ENCODE data around the gene KCNF1. TPM values are rescaled to one million over a fixed set of nuclear protein-coding genes. Genes with fewer than 3 reads are reported as not detected.
"Not testable (repeated sequence)": the region's sequence is repeated elsewhere in the genome, so short reads cannot be mapped to it uniquely, and the experiment has no call there.

KCNF1 gene
- total RNA-seq, 1 donor from 2014 or later, result 3.1 TPM

DNA sequence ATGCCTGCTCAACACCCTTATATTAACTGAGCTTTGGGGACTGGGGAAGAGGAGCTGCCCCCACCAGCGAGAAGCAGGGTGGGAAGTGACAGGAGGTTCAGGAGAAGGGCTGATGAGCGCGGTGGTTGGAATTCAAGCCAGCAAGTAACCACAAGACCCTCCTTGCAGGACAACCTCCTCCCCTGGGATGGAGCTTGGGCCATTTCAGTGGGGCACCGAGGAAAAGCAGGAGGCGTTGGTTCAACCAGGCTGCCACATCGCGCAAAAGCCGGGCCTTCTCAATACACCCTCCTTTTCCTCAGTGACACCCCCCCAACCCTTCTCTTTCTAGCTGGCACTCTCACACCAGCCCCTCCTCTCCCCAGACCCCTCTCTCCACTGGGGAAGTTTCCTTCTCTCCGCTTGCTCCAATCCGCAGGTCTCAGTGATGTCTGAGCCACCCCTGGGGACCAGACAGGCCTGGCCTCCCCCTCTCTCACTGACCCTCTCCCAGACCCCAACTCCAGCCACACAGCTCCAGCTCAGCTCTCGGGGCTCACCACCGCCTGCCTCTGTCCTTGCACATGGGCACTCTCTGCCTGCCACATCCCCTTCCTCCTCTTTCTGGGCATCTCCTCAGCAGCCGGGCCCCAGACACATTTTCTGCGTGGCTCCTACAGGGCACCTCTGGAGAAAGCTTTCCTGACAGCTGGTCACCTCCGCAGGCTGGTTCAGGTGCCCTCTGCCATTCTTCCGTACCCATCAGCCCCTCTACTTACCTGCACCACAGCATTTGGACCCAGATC lies 44.5 kb downstream of the KCNF1 start:
- TF ChIP-seq, protein P1, sequence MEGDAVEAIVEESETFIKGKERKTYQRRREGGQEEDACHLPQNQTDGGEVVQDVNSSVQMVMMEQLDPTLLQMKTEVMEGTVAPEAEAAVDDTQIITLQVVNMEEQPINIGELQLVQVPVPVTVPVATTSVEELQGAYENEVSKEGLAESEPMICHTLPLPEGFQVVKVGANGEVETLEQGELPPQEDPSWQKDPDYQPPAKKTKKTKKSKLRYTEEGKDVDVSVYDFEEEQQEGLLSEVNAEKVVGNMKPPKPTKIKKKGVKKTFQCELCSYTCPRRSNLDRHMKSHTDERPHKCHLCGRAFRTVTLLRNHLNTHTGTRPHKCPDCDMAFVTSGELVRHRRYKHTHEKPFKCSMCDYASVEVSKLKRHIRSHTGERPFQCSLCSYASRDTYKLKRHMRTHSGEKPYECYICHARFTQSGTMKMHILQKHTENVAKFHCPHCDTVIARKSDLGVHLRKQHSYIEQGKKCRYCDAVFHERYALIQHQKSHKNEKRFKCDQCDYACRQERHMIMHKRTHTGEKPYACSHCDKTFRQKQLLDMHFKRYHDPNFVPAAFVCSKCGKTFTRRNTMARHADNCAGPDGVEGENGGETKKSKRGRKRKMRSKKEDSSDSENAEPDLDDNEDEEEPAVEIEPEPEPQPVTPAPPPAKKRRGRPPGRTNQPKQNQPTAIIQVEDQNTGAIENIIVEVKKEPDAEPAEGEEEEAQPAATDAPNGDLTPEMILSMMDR (IDR thresholded peaks at IDR 0.05; ENCODE audit: insufficient read depth, low read length, poor library complexity, severe bottlenecking), result no peak
- Histone ChIP-seq H3K27me3 (ENCODE audit: control insufficient read depth, insufficient read depth, low read length) (peaks cover 2% of the 10 kb centered on the region), H3K4me3 (ENCODE audit: low read depth, low read length) (no peak overlapping the region), H3K36me3 (ENCODE audit: control insufficient read depth, insufficient read depth, low read length) (no peaks in the 10 kb centered on the region)
- DNase-seq (ENCODE audit: low read depth), result no peak

DNA sequence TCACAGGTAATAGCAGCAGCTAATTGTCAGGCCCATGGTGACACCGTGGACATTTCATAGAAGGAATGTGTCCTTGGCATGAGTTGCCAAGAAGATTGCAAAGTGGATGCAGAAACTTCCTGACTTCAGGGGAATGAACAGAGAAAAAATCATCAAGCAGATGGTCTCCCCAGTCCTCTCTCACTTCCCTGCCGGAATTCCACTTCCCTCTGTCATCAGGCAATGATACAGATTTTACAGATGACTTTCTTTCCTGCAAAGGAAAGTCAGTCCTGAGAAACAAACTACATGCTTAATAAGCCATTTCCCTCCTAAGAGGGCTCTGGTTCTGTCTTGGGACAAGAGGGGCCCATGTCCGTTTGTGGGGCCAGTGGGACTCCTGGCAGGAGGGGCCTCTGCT lies 45.7 kb downstream of the KCNF1 start:
- TF ChIP-seq, protein P1 (IDR thresholded peaks at IDR 0.05; ENCODE audit: insufficient read depth, low read length, poor library complexity, severe bottlenecking), result no peak
- H3K27me3 ChIP-seq (ENCODE audit: control insufficient read depth, insufficient read depth, low read length), result peaks cover 5% of the 10 kb centered on the region
- no peak for DNase-seq (ENCODE audit: low read depth)

DNA sequence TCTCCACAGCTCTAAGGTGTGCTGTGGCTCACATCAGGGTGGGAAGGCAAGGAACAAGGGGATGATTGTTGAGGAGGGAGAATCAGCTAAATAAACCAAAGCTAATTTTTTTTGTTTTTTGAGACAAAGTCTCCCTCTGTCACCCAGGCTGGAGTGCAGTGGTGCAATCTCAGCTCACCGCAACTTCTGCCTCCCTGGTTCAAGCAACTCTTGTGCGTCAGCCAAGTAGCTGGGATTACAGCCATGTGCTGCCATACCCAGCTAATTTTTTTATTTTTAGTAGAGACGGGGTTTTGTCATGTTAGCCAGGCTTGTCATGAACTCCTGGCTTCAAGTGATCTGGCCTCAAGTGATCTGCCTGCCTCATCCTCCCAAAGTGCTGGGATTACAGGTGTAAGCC lies 46.7 kb downstream of the KCNF1 start:
- H3K4me3 ChIP-seq (ENCODE audit: low read depth, low read length); DNase-seq (ENCODE audit: low read depth); H3K27me3 ChIP-seq (ENCODE audit: control insufficient read depth, insufficient read depth, low read length); H3K36me3 ChIP-seq (ENCODE audit: control insufficient read depth, insufficient read depth, low read length): not testable (repeated sequence)

More for the DNA sequence above, 45.7 kb downstream of the KCNF1 start:
- Histone ChIP-seq H3K4me3 (ENCODE audit: low read depth, low read length) (no peak overlapping the region), H3K36me3 (ENCODE audit: control insufficient read depth, insufficient read depth, low read length) (no peaks in the 10 kb centered on the region)

DNA sequence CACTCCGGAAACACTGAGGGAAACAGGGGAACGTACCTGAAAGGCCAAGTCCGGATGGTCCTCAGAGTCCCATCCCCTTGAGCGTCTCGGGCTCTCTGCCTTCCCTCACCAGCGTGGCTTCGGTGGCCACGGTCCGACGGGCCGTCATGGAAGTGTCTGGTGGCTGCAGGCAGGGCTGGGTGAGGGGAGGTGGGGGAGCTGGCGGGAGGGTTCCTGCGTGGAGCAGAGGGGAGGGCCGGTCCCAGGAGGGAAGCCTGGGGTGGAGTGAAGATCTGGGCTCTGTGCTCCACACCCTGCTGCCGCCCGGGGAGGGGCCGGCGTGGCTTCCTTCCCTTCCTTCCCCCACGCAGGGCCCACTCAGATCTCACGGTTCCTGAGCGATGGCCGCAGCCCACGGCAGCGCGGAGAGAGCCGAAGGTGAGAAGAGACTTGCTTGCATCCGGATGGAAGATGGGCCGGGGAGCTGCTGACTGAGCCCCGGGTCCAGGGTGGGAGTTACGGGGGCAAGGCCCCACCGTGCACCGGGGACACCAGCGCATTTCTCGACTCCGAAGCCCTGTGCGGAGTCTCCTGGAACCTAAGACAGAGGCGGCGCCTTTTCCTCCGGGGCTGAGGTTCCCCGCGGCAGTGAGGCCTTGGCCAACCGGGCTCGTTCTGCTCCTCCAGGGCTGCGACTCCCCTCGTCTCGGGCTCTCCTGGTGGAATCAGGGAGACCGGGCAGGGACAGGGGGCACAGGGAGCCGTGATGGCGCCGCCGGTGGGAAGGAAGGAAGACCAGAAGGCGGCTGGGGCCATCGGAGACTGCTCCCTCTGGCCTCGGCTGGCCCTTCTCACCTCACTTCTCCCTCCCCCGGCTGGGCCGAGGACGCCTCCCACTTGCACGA lies 49.1 kb downstream of the KCNF1 start:
- H3K4me3 ChIP-seq (ENCODE audit: low read depth, low read length), result no peak overlapping the region
- TF ChIP-seq, protein P1 (IDR thresholded peaks at IDR 0.05; ENCODE audit: insufficient read depth, low read length, poor library complexity, severe bottlenecking), result no peak
- no peaks in the 10 kb centered on the region for H3K36me3 ChIP-seq (ENCODE audit: control insufficient read depth, insufficient read depth, low read length)
- no peak for DNase-seq (ENCODE audit: low read depth)
- peaks cover 10% of the 10 kb centered on the region for H3K27me3 ChIP-seq (ENCODE audit: control insufficient read depth, insufficient read depth, low read length)

DNA sequence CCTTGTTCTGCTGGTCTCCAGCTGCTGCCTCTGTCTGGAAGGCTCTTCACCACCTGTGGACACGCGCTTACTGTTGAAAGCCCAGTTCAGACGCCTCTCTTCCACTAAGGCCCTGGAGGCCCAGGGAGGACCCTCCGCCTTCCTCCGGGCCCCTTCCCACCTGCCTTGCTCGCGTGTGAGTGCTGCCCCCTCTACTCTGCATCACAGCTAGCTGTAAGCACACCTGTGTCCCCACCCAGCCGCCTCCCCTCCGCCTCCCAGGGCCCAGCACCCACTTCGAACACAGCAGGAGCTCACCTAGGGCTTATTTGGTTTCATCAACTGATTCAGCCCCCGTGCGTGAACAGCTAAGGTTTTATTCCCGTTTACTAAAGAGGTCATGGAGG lies 49.7 kb downstream of the KCNF1 start:
- DNase-seq (ENCODE audit: low read depth), result no peak
- no peak overlapping the region for H3K4me3 ChIP-seq (ENCODE audit: low read depth, low read length)
- TF ChIP-seq, protein P1 (IDR thresholded peaks at IDR 0.05; ENCODE audit: insufficient read depth, low read length, poor library complexity, severe bottlenecking), result no peak

GRCh38 chr2:10962004-10962403 lies 50.3 kb downstream of the KCNF1 start:
- Histone ChIP-seq H3K4me3 (ENCODE audit: low read depth, low read length) (no peak overlapping the region), H3K27me3 (ENCODE audit: control insufficient read depth, insufficient read depth, low read length) (peaks cover 10% of the 10 kb centered on the region), H3K36me3 (ENCODE audit: control insufficient read depth, insufficient read depth, low read length) (no peaks in the 10 kb centered on the region)
- TF ChIP-seq, protein P1 (IDR thresholded peaks at IDR 0.05; ENCODE audit: insufficient read depth, low read length, poor library complexity, severe bottlenecking), result no peak
- DNase-seq (ENCODE audit: low read depth), result no peak

More for the DNA sequence above, 49.7 kb downstream of the KCNF1 start:
- H3K27me3 ChIP-seq (ENCODE audit: control insufficient read depth, insufficient read depth, low read length), result peaks cover 10% of the 10 kb centered on the region
- no peaks in the 10 kb centered on the region for H3K36me3 ChIP-seq (ENCODE audit: control insufficient read depth, insufficient read depth, low read length)

Measured in kidney epithelial cell (primary cell).